CD4-positive, alpha-beta T cell treated with Interleukin-15 for 4 hours (primary cell): ENCODE results near the gene MOSPD2.
A peak's percentile ranks its signal among the peaks of the same experiment; 100 is the strongest.

Experiments used
- DNase-seq: peaks from one replicate; pipeline ENCODE4 v3.0.0-alpha.2; 2020; ENCODE audit warnings: low spot score

The MOSPD2 gene

DNA sequence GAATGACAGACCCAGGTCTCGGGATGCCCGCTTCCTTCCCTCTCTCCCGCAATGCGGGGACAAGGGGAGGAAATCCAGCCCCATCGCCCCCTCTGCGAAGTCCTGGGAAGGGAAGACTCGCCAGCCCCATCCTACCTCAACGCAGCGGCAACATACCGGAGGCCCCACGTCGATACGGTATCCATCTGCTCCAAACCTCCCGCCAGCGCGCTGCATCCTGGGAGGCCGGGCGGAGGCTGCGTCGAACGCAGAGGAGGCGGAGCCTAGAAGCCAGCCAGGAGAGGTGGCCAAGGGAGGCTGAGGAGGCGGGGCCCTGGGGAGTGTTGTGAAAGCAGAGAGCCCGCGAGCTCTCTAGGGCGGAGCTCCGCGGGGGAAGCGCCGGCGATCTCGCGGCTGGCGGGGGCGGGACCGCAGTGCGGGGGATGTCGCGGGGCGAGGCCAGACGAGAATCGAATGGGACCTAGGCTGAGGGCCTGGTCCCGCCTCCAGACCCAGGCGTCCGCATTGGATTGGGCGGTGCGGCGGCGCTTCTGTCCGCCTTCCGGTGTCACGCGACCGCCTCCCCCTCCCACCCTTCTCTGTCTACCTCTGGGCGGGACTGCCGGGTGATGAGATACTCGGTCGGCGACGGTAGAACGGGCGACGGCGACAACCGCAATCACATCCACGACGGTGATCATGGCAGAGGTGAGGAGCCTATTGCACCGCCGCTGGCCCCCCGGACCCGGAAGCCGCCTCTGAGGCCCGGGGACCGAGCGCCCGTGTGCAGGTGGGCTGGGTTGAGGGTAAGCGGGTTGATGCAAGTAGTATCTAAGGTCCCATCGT, at the start of gene MOSPD2, which contains the start of gene FANCB:
MOSPD2 (plus strand) TSS at position 571 of the 825 bp plus-strand sequence; CDS start at position 679, 108 bp downstream.
FANCB (minus strand) TSS at position 219 of the 825 bp plus-strand sequence. CDS start 7,559 bp downstream, outside the sequence.
- DNase-seq: peak; percentile 94

DNA sequence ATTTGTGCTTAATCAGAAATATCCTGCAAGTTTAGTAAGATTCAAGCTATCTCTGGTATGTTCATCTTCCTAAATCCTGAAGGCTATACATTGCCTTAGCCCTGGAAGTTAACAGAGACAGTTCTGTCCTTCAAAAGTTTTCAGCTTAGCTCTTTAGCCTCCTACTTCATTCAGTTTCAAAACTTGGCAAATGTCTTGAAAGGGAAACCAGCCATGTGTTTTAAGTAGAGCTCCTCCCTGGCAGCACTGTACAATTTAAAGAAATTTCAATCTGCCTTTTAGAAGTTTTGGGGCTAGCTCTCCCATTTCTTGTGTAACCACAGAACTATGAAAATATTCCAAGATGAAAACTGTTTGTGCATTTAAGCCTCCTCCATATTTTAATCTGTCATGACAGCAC, 47.4 kb upstream of the MOSPD2 start:
- DNase-seq: no peak

DNA sequence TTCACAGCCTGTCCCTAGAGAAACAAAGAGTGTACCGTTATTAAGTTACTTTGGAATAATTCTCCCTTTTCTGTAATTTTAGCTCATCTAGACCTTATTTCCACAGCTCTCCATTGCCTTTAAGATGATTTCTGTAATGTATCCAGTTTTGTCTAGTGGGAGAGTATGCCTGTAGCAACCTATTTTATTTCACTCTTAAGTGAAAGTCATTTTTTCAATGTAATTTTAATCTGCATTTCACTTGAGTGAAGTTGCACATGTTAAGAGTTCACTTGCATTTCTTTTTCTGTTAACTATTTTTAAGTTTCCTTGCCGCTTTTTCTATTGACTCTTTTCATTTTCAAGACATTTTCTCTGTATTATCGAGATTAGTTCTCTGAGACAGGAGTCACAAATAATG, 46.9 kb upstream of the MOSPD2 start:
- no peak for DNase-seq

DNA sequence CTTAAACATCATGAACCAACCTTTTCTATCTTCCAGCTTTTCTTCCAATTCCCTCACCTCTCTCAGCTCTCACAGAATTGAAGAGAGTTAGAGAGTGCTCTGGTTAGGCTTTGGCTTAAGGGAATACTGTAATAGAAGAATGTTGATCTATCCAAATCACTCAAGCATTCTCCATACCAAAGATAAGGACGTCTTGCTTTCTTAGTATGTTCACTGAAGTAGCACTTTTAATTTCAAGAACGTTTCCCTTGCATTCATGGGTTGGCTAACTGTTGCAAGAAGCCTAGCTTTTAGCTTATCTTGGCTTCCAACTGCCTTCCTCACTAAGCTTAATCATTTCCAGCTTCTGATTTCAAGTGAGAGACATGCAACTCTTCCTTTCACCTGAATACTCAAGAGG, 43.6 kb upstream of the MOSPD2 start:
- no peak for DNase-seq

DNA sequence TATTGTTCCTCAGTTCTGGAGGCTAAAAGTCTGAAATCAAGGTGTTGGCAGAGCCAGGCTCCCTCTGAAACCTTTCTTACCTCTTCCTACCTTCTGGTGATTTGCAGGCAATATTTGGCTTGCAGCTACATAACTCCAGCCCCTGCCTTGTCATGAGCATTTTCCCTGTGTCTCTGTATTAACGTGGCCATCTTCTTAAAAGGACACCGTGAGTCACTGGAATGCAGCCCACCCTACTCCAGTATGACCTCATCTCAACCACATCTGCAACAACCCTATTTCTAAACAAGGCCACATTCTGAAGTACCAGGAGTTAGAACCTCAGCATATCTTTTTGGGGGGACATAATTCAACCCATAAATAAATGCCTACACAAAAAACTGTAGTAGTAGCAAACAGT, 41.1 kb upstream of the MOSPD2 start:
- DNase-seq: no peak

DNA sequence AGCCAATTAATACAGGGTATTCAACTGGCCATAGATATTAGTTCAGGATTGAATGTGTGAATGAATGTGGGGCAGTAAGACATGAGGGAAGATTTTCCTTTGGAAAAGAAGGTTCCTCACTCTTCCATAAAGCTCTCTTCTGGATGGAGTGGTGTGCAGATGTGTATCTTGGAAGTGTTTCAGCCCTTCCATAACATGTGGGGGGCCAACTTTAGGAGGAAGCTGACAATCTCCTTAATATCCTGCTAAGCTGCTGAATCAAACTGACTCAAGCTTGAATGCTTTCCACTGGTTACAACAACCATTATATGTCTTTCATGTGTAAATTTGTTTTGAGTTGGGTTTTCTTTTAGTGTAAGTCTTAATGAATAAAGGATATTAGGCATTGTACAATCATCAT, 40.6 kb upstream of the MOSPD2 start:
- DNase-seq: no peak

DNA sequence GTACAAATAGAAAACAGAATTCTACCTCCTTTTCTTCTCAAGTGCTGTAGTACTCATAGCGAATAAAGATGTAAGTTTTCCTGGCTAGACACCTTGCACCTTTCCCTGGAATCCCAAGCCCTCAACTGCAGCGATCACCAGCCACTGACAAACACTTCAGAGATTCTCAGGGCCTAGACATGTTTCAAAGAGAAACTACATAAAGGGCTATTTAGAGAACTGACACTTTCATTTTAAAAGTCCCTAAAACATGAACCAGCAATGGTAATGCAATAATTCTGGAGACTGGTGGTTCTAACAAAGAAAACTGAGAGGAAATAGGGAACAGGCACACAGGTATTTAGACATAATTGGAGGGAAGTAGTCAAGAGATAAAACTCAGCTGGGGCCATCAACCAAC, 36.1 kb upstream of the MOSPD2 start:
- DNase-seq: no peak

DNA sequence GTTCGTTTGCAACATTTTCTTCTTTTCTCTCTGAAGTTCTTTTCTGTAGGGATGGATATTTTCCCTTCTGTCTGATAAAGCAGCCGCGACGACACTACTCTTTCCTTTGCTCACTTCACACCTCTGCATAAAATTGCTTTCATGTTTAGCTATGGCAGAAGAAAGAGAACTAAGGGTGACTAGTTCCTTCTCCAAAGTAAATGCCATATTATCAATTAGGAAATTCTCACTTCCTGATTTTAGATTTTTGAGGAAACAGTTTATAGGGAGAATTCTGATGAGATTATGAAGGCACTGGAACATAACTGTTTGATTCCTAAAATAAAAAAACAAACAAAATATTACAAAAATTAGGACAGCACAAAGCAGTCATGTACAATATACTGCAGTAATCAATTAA, 29.6 kb upstream of the MOSPD2 start:
- DNase-seq: no peak

DNA sequence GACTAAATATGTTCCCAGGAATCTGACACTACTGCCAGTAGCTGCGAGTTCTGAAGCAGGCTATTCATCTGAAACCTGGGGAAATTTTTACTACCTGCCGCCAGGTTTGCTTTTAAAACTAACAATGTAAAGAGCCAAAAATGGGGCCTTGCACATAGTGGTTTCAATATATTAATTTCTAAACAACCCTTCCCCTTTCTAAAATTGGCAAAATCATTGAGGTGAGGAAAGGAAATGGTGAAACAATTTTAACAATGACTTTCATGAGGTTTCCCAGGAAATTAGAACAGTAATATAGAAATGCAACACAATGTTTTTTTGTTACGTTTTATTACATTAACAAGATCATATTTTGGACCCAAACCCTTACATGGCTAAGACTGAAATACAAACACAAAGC, 21.7 kb upstream of the MOSPD2 start:
- no peak for DNase-seq

DNA sequence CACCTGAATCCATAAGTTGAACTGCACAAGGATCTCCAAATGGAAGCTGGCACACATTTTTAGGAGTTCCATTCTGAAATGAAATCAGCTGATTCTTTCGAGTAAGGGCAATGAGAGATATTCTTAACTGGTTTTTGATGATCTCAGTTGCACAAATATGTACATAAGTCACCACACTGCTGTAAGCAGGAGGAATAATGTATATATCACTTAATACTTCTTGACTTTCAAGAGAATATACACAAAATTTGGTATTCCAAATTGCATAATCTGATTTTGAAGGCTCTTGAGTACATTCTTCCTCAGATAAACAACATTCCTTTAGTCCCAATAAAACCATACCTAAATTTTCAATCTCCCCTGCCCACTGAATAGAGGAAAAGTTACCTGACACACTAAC, 8.6 kb upstream of the MOSPD2 start:
- DNase-seq: no peak

DNA sequence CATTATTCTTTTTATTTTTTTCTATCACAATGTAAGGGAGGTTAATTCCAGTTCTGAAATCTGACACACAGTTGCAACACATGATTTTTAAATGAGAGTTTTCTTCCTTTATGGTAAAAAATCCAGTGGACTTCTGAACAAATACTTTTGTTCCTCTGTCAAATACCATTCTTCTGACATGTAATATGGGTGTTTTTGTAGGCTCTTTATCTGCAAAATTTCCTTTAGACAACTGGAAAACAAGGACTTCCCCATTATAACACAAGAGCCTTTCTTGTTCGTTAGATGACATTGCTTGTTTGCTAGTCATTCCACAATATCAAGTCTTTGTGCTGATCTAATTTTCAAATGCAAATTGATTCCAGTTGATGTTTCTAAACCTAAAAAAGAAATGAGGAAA, 8.0 kb upstream of the MOSPD2 start:
- DNase-seq: no peak

DNA sequence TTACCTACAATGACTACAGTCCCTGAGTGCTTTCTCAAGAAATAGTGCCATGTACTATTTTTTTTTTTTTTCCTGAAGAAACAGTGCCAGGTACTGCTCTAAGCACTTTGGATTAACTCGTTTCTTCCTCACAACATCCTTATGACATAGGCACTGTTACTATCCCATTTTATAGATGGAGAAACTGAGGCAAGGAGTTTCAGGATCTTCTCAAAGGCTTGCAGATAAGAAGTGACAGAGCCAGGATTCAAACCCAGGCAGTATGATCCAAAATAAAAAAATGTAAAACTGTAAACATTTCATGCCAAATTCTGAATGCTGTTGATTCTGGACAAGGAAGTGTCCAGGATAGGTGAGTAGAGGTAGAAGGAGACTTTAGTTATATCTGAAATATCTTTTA, 1.5 kb upstream of the MOSPD2 start:
- no peak for DNase-seq

DNA sequence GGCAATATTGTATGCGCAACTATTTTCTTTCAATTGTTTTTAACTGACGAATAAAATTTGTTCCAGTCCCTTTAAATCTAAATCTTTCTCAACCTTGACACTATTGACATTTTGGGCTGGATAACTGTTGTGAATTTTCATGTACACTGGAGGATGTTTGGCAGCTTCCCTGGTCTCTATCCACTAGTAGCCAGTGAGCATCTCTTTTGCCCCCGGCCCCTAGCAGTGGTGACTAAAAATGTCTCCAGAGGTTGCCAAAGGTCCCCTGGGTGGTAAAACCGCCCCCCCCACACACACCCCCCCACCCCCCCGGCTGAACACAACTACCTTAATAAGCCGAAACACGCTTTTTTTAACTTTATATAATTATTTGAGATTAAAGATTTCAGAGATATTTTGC, 866 bp upstream of the MOSPD2 start:
- DNase-seq: no peak

DNA sequence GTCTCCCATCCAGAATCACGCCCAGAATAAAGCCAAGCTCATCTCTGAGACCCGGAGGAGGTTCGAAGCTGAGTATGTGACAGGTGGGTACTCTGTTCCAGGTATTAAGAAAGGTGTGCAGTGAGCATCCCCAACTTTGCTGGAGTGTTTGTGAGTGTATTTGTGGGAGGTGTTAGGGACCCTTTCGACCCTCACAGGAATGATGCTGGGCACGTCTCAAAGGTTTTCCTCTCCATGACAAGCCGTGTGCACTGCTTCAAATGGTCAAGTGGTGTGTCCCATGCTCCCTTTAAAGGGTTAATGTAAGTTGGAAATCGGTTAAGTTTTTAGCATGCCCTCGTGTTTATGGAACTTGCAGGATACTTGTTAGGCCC, 442 bp downstream of the MOSPD2 start:
- no peak for DNase-seq

DNA sequence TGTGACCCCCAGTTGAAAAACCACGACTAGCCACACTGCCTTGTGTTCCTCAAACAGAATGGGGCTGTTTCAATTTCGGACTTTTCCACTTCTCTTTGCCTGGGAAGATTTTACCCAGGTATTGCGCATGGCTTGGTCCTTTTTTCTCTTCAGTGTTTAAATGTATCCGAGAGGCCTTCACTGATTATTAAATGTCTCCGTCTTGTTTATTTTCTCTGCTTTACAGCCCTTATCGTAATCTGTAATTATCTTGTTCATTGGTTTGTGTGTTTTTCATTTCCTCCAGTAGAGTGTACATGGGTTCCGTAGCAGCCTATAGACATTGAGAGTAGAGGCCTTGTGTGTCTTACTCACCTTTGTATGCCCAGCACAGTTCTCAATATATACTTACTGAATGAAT, 2.4 kb downstream of the MOSPD2 start:
- no peak for DNase-seq

DNA sequence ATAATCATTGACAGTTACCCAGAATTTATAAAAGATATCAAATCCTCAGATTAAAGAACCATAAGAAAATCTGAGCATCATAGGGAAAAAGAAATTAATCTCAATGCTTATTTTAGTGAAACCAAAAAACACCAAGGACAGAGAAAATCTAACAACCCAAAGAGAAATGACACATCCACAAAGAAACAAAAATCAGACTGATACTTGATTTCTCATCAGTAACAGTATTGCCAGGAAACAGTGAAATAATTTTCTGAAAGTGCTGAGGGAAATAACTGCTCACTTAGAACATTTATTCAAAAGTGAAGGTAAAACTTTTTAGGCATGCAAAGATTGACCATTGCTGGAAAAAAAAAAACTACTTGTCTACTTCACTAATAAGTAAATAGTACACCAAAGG, 10.6 kb downstream of the MOSPD2 start:
- no peak for DNase-seq

DNA sequence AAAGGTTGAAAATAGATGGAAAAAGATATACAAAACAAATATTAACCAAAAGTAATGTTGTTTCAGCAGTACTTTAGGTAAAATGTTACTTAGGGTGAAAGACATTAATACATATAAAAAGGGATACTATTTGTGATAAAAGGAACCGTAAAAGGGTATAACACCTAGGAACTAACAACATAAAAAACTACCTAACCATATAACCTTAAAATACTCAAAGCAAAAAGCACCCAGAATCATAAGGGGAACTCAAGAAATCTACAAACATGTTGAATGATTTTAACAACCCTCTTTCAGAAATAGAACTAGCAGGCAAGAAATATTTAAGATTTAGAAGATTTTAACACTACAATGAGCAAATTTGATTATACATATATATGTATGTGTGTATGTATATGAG, 11.5 kb downstream of the MOSPD2 start:
- no peak for DNase-seq

DNA sequence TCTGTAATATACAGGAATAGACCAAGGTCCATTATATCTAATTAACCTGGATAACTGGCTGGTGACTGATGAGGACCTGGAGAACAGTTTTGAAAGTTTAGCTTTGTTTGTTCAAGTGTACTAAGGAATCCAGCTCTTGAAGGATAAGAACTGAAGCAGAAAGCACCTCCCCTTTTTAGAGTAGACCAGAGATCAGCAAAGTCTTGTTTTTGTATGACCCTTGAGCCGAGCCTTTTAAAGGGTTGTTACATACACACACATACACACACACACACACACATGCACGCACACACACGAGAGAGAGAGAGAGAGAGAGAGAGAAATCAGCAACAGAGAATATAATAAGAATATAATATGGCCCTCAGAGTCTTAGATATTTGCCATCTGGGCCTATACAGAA, 13.0 kb downstream of the MOSPD2 start:
- DNase-seq: no peak

DNA sequence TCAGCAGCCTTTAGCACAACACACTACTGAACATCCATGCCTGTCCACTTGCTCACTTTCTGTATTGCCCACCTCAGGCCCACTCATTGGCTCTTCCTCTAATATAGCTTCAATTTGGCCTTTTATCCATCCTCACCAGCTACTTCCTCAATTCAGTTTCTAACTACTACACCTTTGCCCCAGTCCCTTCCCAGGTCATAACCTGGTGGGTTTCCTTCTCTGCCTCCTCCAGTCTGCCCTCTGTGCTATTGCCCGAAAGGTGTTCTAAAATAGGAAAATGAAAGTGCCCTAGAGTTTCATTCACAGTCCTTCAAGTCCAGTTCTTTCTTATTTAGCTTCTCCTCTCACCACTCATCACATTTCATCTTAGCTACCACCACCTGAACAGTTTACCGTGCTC, 23.1 kb downstream of the MOSPD2 start:
- DNase-seq: no peak

DNA sequence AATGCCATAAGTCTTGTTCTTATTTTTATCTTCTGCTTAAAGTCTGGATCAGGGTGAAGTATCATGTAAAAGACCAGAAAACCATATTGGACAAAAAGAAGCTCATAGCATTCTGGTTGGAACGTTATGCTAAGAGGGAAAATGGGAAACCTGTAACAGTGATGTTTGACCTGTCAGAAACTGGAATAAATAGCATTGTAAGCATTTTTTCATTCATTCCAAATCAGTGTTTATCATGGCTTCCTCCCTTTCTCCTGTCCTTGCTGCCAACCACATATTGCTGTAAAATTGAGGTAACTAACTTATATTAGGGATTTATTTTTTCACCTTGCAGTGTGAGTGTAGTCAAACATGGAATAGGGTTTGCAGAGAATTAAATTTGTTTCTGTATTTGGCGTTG, 23.8 kb downstream of the MOSPD2 start:
- DNase-seq: no peak

DNA sequence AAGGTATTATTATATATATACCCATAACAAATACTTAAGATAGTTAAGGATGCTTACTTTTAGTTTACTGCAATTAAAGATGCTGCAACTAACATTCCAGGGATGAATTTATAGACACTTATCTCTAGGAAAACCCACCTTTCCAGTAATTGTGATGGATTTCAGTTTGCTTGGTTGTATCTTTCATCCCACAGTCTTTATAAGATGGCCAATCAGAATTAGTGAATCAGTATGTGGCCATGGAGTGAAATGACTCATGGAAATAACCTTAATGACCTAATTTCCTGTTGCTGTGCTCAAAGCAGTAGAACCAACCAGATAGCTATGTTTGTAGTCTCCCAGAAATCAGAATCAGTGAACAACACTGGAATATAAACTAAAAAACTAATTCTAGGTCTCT, 26.4 kb downstream of the MOSPD2 start:
- DNase-seq: no peak

DNA sequence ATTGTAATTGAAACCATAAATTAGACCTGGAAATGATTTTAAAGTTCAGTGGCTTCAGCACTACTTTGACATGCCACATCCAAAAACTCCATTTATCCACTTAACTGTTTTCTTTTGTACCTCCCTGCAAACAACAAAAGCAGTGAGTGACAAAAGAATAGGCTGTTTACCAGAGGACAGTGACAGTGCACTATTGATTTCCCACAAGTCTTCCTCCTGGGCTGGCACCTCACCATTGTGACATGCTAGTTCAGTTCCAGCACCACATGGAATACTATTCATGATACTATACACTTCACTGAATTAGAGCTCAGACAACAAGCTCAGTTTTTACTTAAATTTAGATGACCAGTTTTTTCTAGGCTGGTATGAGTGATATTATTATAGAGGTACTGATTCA, 29.3 kb downstream of the MOSPD2 start:
- DNase-seq: no peak

DNA sequence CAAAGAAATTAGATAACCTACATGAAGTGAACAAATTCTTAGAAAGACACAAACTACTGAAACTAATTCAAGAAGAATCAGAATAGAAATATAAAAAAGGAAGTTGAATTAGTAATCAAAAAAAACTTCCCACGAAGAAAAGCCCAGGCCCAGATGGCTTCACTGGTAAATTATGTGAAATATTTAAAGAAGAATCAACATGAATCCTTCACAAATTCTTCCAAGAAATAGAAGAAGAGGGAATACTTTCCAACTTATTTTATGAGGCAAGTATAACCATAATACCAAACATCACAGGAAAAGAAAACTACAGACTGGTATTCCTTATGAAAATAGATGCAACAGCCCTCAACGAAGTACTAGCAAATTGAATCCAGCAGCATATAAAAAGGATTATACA, 30.7 kb downstream of the MOSPD2 start:
- no peak for DNase-seq

DNA sequence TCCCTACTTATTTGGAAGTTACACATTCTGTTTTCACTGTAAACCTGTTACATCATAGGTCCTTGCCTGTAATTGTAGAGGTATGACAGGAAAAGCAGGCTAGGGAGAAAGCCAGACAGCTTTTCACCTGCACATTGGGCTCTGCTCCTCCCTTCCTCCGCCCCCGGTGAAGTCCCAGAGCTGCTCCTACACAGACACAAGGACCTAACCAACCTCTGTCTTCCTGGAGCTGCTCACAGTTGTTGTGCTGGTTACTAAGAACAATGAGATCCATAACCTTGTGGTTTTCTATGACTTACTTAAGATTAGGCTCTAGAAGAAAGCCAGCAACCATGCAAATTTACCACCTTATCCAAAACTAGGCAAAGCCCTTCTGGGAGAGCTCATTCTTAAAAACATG, 40.0 kb downstream of the MOSPD2 start:
- no peak for DNase-seq
